ENCODE data around the gene TFEC. TPM values are rescaled to one million over a fixed set of nuclear protein-coding genes. Genes with fewer than 3 reads are reported as not detected.
"Not testable (repeated sequence)": the region's sequence is repeated elsewhere in the genome, so short reads cannot be mapped to it uniquely, and the experiment has no call there.

TFEC gene
- total and polyA plus RNA-seq, 10 of the 15 experiments (the other 5 are each of a cell fraction or from before 2014, with no cell fraction given): 0.18 to 5.8 (median 2.4) TPM

DNA sequence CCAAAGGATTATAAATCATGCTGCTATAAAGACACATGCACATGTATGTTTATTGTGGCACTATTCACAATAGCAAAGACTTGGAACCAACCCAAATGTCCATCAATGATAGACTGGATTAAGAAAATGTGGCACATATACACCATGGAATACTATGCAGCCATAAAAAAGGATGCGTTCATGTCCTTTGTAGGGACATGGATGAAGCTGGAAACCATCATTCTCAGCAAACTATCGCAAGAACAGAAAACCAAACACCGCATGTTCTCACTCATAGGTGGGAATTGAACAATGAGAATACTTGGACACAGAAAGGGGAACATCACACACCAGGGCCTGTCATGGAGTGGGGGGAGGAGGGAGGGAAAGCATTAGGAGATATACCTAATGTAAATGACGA, 100.4 kb downstream of the TFEC start:
- H3K9me3 ChIP-seq (replicated peaks; ENCODE audit: control insufficient read depth, insufficient read depth, low read length); H3K27ac ChIP-seq (ENCODE audit: control insufficient read depth, insufficient read depth); H3K4me2 ChIP-seq (ENCODE audit: control insufficient read depth, insufficient read depth); DNase-seq (ENCODE audit: low read depth, low spot score); ATAC-seq; BruUV-seq (replicated peaks); H3K27me3 ChIP-seq (replicated peaks in 1 of 2; ENCODE audit: control insufficient read depth in 2 of 2, insufficient read depth in 2 of 2, low read length in 1 of 2); in situ Hi-C loops (cut with MboI); H3K36me3 ChIP-seq (ENCODE audit: control insufficient read depth in 2 of 2, insufficient read depth in 2 of 2, low read length in 1 of 2); RAD21 ChIA-PET (ENCODE audit: unreplicated experiment); FAIRE-seq; H3K4me1 ChIP-seq (ENCODE audit: control insufficient read depth, insufficient read depth, low read length); POLR2A ChIA-PET; H3K79me2 ChIP-seq (ENCODE audit: control insufficient read depth, insufficient read depth, low read length); H3K4me3 ChIP-seq; CTCF ChIA-PET; H2AFZ ChIP-seq (ENCODE audit: control insufficient read depth, low read depth, low read length); SMC1A ChIA-PET (ENCODE audit: uncharacterized antibody, unreplicated experiment); intact Hi-C loops (cut with micrococcal nuclease; ENCODE audit: unreplicated experiment); H3K9ac ChIP-seq (ENCODE audit: control insufficient read depth, insufficient read depth, low read length); H4K20me1 ChIP-seq (ENCODE audit: control insufficient read depth, insufficient read depth): not testable (repeated sequence)
- 60% methylated on average over 4 of the region's 4 CpGs for WGBS (ENCODE audit: insufficient coverage, insufficient replicate concordance, low lambda C conversion rate, missing lambda C conversion rate)

DNA sequence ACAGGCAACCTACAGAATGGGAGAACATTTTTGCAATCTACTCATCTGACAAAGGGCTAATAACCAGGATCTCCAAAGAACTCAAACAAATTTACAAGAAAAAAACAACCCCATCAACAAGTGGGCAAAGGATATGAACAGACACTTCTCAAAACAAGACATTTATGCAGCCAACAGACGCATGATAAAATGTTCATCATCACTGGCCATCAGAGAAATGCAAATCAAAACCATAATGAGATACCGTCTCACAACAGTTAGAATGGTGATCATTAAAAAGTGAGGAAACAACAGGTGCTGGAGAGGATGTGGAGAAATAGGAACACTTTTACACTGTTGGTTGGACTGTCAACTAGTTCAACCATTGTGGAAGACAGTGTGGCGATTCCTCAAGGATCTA, 100.8 kb downstream of the TFEC start:
- H3K4me2 ChIP-seq (ENCODE audit: control insufficient read depth, insufficient read depth); H3K36me3 ChIP-seq (ENCODE audit: control insufficient read depth in 2 of 2, insufficient read depth in 2 of 2, low read length in 1 of 2); H3K4me1 ChIP-seq (ENCODE audit: control insufficient read depth, insufficient read depth, low read length); intact Hi-C loops (cut with micrococcal nuclease; ENCODE audit: unreplicated experiment); H3K27ac ChIP-seq (ENCODE audit: control insufficient read depth, insufficient read depth); H3K9me3 ChIP-seq (replicated peaks; ENCODE audit: control insufficient read depth, insufficient read depth, low read length); H3K79me2 ChIP-seq (ENCODE audit: control insufficient read depth, insufficient read depth, low read length); FAIRE-seq; H4K20me1 ChIP-seq (ENCODE audit: control insufficient read depth, insufficient read depth); RAD21 ChIA-PET (ENCODE audit: unreplicated experiment); BruUV-seq (replicated peaks); POLR2A ChIA-PET; CTCF ChIA-PET; H3K9ac ChIP-seq (ENCODE audit: control insufficient read depth, insufficient read depth, low read length); ATAC-seq; H2AFZ ChIP-seq (ENCODE audit: control insufficient read depth, low read depth, low read length); H3K27me3 ChIP-seq (replicated peaks in 1 of 2; ENCODE audit: control insufficient read depth in 2 of 2, insufficient read depth in 2 of 2, low read length in 1 of 2); DNase-seq (ENCODE audit: low read depth, low spot score); SMC1A ChIA-PET (ENCODE audit: uncharacterized antibody, unreplicated experiment); in situ Hi-C loops (cut with MboI); H3K4me3 ChIP-seq: not testable (repeated sequence)
- WGBS (ENCODE audit: insufficient coverage, insufficient replicate concordance, low lambda C conversion rate, missing lambda C conversion rate): 42% methylated on average over 3 of the region's 3 CpGs

DNA sequence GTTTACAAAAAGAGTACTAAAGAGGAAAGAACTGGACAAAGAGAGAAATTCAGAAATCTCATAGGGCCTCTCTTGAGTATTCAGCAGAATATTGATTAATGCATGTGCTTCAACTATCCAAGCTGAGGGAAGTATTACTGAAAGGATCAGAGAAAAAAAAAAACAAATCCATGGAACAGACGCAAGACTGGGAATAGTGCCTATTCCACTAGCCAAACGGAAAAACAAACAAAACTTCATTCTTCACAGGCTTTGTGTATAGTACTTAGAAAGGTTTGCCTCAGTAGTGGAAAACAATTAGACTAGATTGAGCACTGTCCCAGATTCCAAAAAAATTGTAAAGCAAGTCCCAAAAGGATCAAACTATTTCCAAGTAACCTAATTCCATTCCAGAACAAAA, 106.2 kb downstream of the TFEC start:
- 64% methylated on average over 2 of the region's 2 CpGs for WGBS (ENCODE audit: insufficient coverage, insufficient replicate concordance, low lambda C conversion rate, missing lambda C conversion rate)
- no TSS peak for BruUV-seq (replicated peaks)
- intact Hi-C loops (cut with micrococcal nuclease; ENCODE audit: unreplicated experiment): no loop called here
- no peak for ATAC-seq
- no peaks in the 10 kb centered on the region for H3K79me2 ChIP-seq (ENCODE audit: control insufficient read depth, insufficient read depth, low read length)
- in situ Hi-C loops (cut with MboI): no loop called here
- ChIA-PET CTCF (no interaction called here), SMC1A (ENCODE audit: uncharacterized antibody, unreplicated experiment) (interaction anchor here (1.2 kb wide), 1 partner anchor 8 kb away, joined by 3 read pairs; no protein-coding TSS in a partner anchor), RAD21 (ENCODE audit: unreplicated experiment) (no interaction called here), POLR2A (no interaction called here)
- H3K27me3 ChIP-seq (replicated peaks in 1 of 2; ENCODE audit: control insufficient read depth in 2 of 2, insufficient read depth in 2 of 2, low read length in 1 of 2): no peaks in the 10 kb centered on the region
- no peaks in the 10 kb centered on the region for H3K9me3 ChIP-seq (replicated peaks; ENCODE audit: control insufficient read depth, insufficient read depth, low read length)
- H2AFZ ChIP-seq (ENCODE audit: control insufficient read depth, low read depth, low read length): no peak overlapping the region
- no peak for DNase-seq (ENCODE audit: low read depth, low spot score)
- H3K27ac ChIP-seq (ENCODE audit: control insufficient read depth, insufficient read depth): no peak overlapping the region
- no peak overlapping the region for H3K9ac ChIP-seq (ENCODE audit: control insufficient read depth, insufficient read depth, low read length)
- H3K4me2 ChIP-seq (ENCODE audit: control insufficient read depth, insufficient read depth): no peak overlapping the region
- H4K20me1 ChIP-seq (ENCODE audit: control insufficient read depth, insufficient read depth): no peaks in the 10 kb centered on the region
- no peak for FAIRE-seq
- no peaks in the 10 kb centered on the region for H3K4me1 ChIP-seq (ENCODE audit: control insufficient read depth, insufficient read depth, low read length)
- no peaks in the 10 kb centered on the region for H3K36me3 ChIP-seq (ENCODE audit: control insufficient read depth in 2 of 2, insufficient read depth in 2 of 2, low read length in 1 of 2)
- H3K4me3 ChIP-seq: no peak overlapping the region
- TF ChIP-seq, protein P1, sequence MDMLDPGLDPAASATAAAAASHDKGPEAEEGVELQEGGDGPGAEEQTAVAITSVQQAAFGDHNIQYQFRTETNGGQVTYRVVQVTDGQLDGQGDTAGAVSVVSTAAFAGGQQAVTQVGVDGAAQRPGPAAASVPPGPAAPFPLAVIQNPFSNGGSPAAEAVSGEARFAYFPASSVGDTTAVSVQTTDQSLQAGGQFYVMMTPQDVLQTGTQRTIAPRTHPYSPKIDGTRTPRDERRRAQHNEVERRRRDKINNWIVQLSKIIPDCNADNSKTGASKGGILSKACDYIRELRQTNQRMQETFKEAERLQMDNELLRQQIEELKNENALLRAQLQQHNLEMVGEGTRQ (IDR thresholded peaks at IDR 0.05; ENCODE audit: borderline replicate concordance, low read depth, low read length): no peak
- TF ChIP-seq SIX5 (IDR thresholded peaks at IDR 0.05; ENCODE audit: low read depth, low read length, severe bottlenecking): no peak
- TF ChIP-seq POLR2AphosphoS5 (IDR thresholded peaks at IDR 0.05; ENCODE audit: low read length): no peak
- TF ChIP-seq, protein P2, sequence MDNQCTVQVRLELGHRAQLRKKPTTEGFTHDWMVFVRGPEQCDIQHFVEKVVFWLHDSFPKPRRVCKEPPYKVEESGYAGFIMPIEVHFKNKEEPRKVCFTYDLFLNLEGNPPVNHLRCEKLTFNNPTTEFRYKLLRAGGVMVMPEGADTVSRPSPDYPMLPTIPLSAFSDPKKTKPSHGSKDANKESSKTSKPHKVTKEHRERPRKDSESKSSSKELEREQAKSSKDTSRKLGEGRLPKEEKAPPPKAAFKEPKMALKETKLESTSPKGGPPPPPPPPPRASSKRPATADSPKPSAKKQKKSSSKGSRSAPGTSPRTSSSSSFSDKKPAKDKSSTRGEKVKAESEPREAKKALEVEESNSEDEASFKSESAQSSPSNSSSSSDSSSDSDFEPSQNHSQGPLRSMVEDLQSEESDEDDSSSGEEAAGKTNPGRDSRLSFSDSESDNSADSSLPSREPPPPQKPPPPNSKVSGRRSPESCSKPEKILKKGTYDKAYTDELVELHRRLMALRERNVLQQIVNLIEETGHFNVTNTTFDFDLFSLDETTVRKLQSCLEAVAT (IDR thresholded peaks at IDR 0.05): no peak
- no peak for TF ChIP-seq TBL1XR1 (IDR thresholded peaks at IDR 0.05; ENCODE audit: low read depth, low read length)
- TF ChIP-seq, protein P3, sequence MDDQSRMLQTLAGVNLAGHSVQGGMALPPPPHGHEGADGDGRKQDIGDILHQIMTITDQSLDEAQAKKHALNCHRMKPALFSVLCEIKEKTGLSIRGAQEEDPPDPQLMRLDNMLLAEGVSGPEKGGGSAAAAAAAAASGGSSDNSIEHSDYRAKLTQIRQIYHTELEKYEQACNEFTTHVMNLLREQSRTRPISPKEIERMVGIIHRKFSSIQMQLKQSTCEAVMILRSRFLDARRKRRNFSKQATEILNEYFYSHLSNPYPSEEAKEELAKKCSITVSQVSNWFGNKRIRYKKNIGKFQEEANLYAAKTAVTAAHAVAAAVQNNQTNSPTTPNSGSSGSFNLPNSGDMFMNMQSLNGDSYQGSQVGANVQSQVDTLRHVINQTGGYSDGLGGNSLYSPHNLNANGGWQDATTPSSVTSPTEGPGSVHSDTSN (IDR thresholded peaks at IDR 0.05; ENCODE audit: insufficient replicate concordance, low read depth, low read length): no peak
- TF ChIP-seq CBX3 (IDR thresholded peaks at IDR 0.05; ENCODE audit: borderline replicate concordance, low read depth): no peak
